Suprapubic skin (tissue), 4 donors: Measurements from ENCODE around the gene KCNJ9. TPM values are rescaled to one million over a fixed set of nuclear protein-coding genes. Genes with fewer than 3 reads are reported as not detected.

Experiments
- DNase-seq, 2 donors: peaks; one replicate each; pipeline ENCODE4 v3.0.0-alpha.2; 2019; ENCODE audit warnings: low spot score in 2 of 2
- H3K27ac ChIP-seq: fragments of 200-600 bp; sonication (generic); one replicate; pipeline ENCODE4 v1.5.1; 2019
- H3K27me3 ChIP-seq: fragments of 200-600 bp; sonication (generic); one replicate; pipeline ENCODE4 v1.5.1; 2019
- H3K36me3 ChIP-seq: fragments of 200-600 bp; sonication (generic); one replicate; pipeline ENCODE4 v1.5.1; 2019
- H3K4me1 ChIP-seq: fragments of 200-600 bp; sonication (generic); one replicate; pipeline ENCODE4 v1.5.1; 2019
- H3K4me3 ChIP-seq: fragments of 200-600 bp; sonication (generic); one replicate; pipeline ENCODE4 v1.5.1; 2019; ENCODE audit warnings: mild to moderate bottlenecking
- H3K9me3 ChIP-seq: fragments of 200-600 bp; sonication (generic); one replicate; pipeline ENCODE4 v1.5.1; 2019
- EP300 ChIP-seq: sonication (generic); formaldehyde crosslinking; IDR thresholded peaks from one replicate; pipeline ENCODE4 v1.6.1; 2017; ENCODE audit warnings: antibody characterized with exemption
- POLR2A ChIP-seq, 2 donors: fragments of 450-650 bp; IDR thresholded peaks; one replicate each; pipeline ENCODE4 v1.6.1; 2017; ENCODE audit warnings: antibody characterized with exemption in 2 of 2, mild to moderate bottlenecking in 2 of 2, moderate library complexity in 2 of 2
- POLR2AphosphoS5 ChIP-seq, 3 donors: sonication (generic); formaldehyde crosslinking; IDR thresholded peaks; one replicate each; pipeline ENCODE4 v1.6.1; 2017; ENCODE audit warnings: antibody characterized with exemption in 3 of 3
- WGBS: methylation state at CpG from one replicate; pipeline ENCODE4 v1.1.5; 2018; 5-methylcytosine and 5-hydroxymethylcytosine counted together
- total RNA-seq, 4 donors: library from RNA; depleted of rRNA; stranded (reverse); fragments of >200 nt; gene quantifications; one replicate each; pipeline ENCODE4 v1.1.0, GENCODE V29; 2016
- TF ChIP-seq, protein P1 (sequence below), 2 donors: fragments of 200-600 bp in 1 of 2; fragments of 450-650 bp in 1 of 2; sonication (generic) in 1 of 2; IDR thresholded peaks; one replicate each; pipeline ENCODE4 v1.5.1; 2016 to 2019; ENCODE audit warnings: antibody characterized with exemption in 2 of 2, mild to moderate bottlenecking in 1 of 2, moderate library complexity in 1 of 2

KCNJ9 gene
- total RNA-seq, 4 donors from 2014 or later = 0.13 TPM; not detected in 3

DNA sequence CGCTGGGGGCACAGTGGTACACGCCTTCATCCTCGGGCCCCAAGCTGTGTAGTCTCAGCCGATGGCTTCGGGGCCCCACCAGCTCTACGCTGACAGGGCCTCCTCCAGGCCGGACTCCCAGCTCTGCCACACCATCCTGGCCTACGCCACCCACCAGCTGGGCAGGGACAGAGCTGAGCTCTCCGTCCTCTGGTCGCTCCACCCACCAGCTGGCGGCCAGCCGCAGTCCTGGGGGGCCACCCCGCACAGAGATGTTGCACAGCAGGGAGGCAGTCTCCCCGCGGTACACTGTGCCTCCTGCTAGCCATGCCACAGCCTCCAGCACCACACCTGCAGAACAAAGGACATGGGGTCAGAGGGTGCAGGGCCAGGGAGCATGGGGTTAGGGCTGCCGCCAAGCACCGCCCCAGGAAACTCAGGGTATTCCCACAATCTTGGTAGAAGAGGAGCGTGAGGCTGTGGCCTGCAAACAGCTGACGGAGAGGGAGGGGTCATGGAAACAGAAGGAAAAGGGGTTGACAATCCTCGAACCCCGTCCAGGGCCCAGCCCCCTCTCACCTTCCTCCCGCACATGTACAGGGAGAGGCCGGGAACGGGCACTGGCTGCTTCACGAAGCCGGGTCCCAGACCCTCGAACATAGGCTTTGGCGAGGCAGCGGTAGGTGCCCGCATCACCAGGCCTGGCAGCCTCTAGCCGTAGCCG lies 11.2 kb downstream of the KCNJ9 start:
- peaks cover 71% of the 10 kb centered on the region for H3K36me3 ChIP-seq
- peaks cover 24% of the 10 kb centered on the region for H3K4me1 ChIP-seq
- TF ChIP-seq POLR2A (IDR thresholded peaks at IDR 0.05) (no peak), POLR2AphosphoS5 (IDR thresholded peaks at IDR 0.05) (no peak), EP300 (no peak)
- TF ChIP-seq, protein P1, sequence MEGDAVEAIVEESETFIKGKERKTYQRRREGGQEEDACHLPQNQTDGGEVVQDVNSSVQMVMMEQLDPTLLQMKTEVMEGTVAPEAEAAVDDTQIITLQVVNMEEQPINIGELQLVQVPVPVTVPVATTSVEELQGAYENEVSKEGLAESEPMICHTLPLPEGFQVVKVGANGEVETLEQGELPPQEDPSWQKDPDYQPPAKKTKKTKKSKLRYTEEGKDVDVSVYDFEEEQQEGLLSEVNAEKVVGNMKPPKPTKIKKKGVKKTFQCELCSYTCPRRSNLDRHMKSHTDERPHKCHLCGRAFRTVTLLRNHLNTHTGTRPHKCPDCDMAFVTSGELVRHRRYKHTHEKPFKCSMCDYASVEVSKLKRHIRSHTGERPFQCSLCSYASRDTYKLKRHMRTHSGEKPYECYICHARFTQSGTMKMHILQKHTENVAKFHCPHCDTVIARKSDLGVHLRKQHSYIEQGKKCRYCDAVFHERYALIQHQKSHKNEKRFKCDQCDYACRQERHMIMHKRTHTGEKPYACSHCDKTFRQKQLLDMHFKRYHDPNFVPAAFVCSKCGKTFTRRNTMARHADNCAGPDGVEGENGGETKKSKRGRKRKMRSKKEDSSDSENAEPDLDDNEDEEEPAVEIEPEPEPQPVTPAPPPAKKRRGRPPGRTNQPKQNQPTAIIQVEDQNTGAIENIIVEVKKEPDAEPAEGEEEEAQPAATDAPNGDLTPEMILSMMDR (IDR thresholded peaks at IDR 0.05) = no peak
- no peak for DNase-seq
- no peak overlapping the region for H3K4me3 ChIP-seq
- H3K27ac ChIP-seq = no peak overlapping the region
- no peaks in the 10 kb centered on the region for H3K9me3 ChIP-seq
- no peaks in the 10 kb centered on the region for H3K27me3 ChIP-seq
- 91% methylated on average over 18 of the region's 32 CpGs for WGBS

DNA sequence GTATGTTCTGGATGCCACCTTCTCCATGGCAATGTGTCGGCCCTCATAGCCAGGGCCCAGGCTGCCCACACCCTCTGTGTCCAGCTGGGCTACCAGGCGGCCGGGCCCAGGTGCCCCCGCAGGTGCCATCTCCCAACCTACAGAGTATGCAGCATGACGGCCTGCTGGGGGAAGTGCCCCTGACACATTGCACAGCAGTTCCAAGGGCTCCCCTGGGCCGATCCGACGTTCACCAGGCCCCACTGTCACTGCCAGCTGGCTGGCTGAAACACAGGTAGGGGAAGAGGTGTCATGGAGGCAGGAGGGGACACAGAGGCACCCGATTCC lies 11.7 kb downstream of the KCNJ9 start:
- H3K36me3 ChIP-seq = peaks cover 65% of the 10 kb centered on the region

DNA sequence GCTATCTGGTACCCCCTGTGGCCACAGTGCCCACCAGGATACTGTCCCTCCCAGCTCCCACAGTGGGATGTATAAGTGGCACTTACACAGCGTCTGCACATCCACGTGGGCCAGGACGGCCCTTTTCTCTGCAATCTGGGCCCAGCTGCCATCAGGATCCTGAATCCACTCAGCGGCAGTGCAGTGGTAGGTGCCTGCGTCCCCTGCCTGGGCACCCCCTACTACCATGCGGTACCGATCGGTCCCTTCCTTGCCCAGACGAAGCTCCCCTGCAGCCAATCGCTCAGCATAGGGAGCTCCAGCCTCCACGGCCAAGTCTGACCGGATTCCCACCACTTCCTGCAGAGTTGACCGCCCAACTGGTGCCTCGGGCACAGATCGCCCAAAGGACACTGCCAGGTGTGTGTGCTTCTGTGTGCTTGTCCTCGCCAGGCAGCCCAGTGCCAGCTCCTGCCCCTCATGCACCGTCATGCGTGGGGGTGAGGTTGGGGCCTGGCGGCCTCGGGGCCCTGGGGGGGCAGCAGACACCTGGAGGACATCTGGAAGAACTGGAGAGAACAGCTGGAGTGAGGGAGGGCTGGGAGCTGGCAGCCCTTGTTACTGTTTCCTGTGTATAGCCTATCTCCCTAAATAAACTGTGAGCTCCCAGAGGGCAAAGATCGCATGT lies 12.4 kb downstream of the KCNJ9 start:
- peaks cover 58% of the 10 kb centered on the region for H3K36me3 ChIP-seq
- DNase-seq = no peak
- no peaks in the 10 kb centered on the region for H3K9me3 ChIP-seq
- H3K27ac ChIP-seq = no peak overlapping the region
- no peaks in the 10 kb centered on the region for H3K27me3 ChIP-seq
- 88% methylated on average over 11 of the region's 21 CpGs for WGBS
- H3K4me3 ChIP-seq = no peak overlapping the region
- peaks cover 31% of the 10 kb centered on the region for H3K4me1 ChIP-seq
- TF ChIP-seq POLR2A (IDR thresholded peaks at IDR 0.05) (no peak), EP300 (no peak), POLR2AphosphoS5 (IDR thresholded peaks at IDR 0.05) (no peak)
- TF ChIP-seq, protein P1 (IDR thresholded peaks at IDR 0.05) = no peak

More for the DNA sequence above, 11.7 kb downstream of the KCNJ9 start:
- Histone ChIP-seq H3K4me3 (no peak overlapping the region), H3K27me3 (no peaks in the 10 kb centered on the region), H3K9me3 (no peaks in the 10 kb centered on the region), H3K27ac (no peak overlapping the region), H3K4me1 (peaks cover 29% of the 10 kb centered on the region)
- TF ChIP-seq EP300 (no peak), POLR2A (IDR thresholded peaks at IDR 0.05) (no peak), POLR2AphosphoS5 (IDR thresholded peaks at IDR 0.05) (no peak)
- TF ChIP-seq, protein P1 (IDR thresholded peaks at IDR 0.05) = no peak
- 53% methylated on average over 4 of the region's 9 CpGs for WGBS
- DNase-seq = no peak

DNA sequence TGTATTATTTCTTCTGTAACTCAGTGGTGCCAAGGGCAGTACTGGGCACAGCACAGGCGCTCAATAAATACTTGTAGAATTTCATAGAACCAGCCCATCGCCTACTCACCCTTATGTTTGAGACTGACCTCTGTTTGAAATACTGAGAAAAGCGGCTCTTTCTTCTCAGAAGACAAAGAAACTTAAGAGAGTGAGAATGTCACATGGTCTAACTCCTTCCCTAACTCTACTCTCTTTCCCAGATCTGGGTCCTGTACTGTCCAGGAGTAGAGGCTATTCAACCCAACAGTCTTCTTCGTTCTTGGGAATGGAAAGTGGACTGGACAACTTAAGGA lies 12.9 kb downstream of the KCNJ9 start:
- WGBS = 81% methylated on average over 4 of the region's 4 CpGs
- no peak for DNase-seq
- TF ChIP-seq, protein P1 (IDR thresholded peaks at IDR 0.05) = no peak
- TF ChIP-seq POLR2A (IDR thresholded peaks at IDR 0.05) (no peak), POLR2AphosphoS5 (IDR thresholded peaks at IDR 0.05) (no peak), EP300 (no peak)
- Histone ChIP-seq H3K27me3 (no peaks in the 10 kb centered on the region), H3K9me3 (no peaks in the 10 kb centered on the region), H3K36me3 (peaks cover 53% of the 10 kb centered on the region), H3K4me1 (peaks cover 35% of the 10 kb centered on the region), H3K27ac (no peak overlapping the region), H3K4me3 (no peak overlapping the region)

GRCh38 chr1:160094806-160095205 lies 13.5 kb downstream of the KCNJ9 start:
- 95% methylated on average over 4 of the region's 14 CpGs for WGBS
- peaks cover 49% of the 10 kb centered on the region for H3K36me3 ChIP-seq
- H3K27ac ChIP-seq = no peak overlapping the region
- H3K4me3 ChIP-seq = no peak overlapping the region
- no peaks in the 10 kb centered on the region for H3K9me3 ChIP-seq
- TF ChIP-seq, protein P1 (IDR thresholded peaks at IDR 0.05) = no peak
- no peak for TF ChIP-seq POLR2A (IDR thresholded peaks at IDR 0.05)
- no peaks in the 10 kb centered on the region for H3K27me3 ChIP-seq
- H3K4me1 ChIP-seq = peaks cover 40% of the 10 kb centered on the region
- DNase-seq = no peak
